ENCODE data around the gene RENBP.
A peak's percentile ranks its signal among the peaks of the same experiment; 100 is the strongest.

RENBP gene

DNA sequence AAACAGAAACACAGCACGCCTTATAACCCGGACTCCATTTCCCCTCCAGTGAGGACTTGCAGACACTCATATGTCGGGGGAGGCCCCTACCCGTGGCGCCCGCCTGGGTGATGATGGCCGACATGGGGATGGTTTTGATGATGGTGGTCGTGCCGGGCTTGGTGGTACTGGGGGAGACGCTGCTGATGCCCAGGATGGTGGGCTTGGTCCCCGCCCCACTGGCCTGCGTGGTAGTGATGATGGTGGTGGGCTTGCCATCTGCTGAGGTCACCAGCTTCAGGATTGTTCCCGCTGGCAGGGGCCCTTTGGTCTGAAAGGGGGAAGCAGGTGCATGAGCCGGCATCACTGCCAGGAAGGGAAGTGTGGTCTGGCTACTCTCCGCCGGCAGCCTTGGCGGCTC is 12.8 kb upstream of the RENBP start:
- TF ChIP-seq, protein P1, sequence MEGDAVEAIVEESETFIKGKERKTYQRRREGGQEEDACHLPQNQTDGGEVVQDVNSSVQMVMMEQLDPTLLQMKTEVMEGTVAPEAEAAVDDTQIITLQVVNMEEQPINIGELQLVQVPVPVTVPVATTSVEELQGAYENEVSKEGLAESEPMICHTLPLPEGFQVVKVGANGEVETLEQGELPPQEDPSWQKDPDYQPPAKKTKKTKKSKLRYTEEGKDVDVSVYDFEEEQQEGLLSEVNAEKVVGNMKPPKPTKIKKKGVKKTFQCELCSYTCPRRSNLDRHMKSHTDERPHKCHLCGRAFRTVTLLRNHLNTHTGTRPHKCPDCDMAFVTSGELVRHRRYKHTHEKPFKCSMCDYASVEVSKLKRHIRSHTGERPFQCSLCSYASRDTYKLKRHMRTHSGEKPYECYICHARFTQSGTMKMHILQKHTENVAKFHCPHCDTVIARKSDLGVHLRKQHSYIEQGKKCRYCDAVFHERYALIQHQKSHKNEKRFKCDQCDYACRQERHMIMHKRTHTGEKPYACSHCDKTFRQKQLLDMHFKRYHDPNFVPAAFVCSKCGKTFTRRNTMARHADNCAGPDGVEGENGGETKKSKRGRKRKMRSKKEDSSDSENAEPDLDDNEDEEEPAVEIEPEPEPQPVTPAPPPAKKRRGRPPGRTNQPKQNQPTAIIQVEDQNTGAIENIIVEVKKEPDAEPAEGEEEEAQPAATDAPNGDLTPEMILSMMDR (IDR thresholded peaks at IDR 0.05; ENCODE audit: low read depth, low read length): no peak
- no peak overlapping the region for H3K4me3 ChIP-seq (ENCODE audit: low read depth, low read length)

DNA sequence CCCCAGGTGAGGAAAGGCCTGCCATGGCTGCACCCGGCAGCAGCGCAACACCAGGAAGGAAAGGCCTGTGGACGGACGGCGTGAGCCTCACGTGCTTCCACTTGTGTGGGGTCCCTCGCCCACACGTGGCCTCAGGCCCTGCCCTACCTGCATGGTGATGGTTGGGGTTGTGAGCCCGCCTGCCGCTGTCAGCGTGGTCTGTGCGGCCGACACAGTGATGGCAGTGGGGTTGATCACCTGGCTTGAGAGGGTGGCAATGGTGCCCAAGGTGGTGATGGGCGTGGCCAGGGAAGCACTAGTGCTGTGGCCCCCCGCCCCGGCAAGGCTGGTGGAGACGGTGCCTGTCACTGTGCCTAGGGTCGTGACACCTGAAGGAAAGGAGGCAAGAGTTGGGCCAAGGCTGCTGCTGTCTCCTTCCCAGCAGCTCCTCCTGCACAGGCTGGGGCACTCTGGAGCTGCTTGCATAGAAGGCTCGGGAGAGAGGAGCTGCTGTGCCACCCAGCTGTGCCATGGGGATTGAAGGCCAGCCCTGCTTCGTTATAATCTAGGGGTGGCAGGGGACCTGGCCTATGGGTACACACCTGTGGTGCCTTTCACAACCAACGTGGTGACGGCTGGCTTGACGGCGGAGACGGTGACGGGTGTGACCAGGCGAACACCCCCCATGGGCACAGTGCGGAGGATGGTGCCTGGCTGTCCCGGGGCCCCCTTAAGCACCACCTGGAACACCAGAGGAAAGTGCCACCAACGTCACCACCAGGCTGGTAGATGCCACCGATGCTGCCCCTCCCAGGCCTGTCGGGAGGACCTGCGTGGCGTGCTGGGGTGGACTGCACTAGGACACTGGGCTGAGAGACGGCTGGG is 11.8 kb upstream of the RENBP start:
- no peak overlapping the region for H3K4me3 ChIP-seq (ENCODE audit: low read depth, low read length)
- TF ChIP-seq, protein P1 (IDR thresholded peaks at IDR 0.05; ENCODE audit: low read depth, low read length): no peak

DNA sequence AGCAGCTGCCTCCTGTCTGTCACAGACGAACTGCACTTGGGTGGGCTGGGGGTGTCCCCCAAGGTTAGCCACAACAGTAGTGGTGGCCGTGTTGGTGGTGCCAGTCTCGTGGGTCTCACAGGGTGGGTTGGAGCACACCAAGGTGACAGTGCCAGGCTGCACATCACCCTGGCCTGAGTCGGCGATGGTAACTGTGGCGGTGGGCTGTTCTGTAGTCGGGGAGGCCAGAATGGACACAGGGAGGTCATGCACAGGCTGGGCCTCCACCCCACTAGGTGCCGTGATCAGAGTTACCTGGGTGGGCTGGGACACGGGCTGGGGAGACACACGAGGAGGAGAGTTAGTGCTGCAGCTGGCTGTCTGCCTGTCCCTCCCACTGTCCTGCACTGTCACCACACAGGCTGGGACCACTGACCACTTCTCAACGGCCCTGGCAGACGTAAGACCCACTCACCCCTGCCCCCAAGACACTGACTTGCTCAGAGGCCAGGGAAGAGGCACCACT is 10.8 kb upstream of the RENBP start:
- TF ChIP-seq, protein P1 (IDR thresholded peaks at IDR 0.05; ENCODE audit: low read depth, low read length): no peak
- no peak overlapping the region for H3K4me3 ChIP-seq (ENCODE audit: low read depth, low read length)

DNA sequence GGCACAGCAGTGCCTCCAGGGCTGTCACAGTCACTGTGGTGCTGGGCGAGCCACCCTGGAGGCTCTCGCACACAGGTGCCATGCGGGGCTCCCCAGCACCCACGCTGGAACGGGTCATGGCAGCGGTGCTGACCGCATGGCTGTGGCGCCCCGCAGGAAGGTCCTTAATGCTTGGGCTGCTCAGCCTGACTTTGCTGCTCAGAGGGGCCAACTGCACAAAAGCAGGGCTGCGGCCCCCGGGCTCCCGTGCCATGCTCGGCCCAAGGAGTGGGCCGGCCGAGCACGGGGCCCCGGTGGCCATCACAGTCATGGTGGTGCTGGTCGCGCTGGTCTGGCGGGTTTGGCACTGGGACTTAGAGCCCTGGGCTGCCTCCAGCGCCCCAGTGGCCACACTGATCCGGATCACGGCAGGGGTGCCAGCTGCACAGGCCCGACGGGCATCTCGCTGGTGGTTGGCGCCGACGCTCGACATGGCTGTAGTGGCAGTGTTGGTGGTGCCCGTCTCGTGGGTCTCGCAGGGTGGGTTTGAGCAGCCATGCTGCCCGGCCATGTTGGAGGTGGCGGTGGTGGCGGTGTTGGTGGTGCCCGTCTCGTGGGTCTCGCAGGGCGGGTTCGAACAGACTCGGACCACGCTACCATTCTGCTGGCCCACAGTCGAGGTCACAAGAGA is 10.2 kb upstream of the RENBP start:
- TF ChIP-seq, protein P1 (IDR thresholded peaks at IDR 0.05; ENCODE audit: low read depth, low read length): no peak
- H3K4me3 ChIP-seq (ENCODE audit: low read depth, low read length): no peak overlapping the region

DNA sequence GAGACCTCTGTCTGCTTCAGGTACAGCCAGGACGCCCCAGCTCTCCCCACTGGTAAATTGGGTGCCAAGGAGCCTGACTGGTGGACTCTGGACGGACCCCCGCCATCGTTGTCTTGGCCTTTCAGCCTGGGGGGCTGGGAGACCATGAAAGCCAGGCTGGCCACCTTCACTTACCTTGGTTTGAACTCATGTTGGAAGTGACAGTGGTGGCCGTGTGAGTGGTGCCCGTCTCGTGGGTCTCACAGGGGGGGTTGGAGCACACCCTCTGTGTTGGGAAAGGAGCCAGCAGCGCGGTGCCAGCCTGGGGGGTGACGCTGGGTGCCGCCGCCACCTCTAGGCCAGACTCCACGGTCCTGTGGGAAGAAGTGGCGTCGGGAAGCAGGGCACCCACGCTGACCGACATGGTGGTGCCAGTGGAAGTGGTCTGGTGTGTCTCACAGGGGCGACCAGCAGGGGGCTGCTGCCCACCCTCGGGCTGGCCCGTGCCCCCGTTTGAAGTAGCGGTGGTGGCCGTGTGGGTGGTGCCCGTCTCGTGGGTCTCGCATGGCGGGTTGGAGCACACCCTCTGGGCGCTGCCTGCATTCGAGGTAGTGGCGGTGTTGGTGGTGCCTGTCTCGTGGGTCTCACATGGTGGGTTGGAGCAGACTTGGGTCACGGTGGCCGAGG is 9.6 kb upstream of the RENBP start:
- TF ChIP-seq, protein P1 (IDR thresholded peaks at IDR 0.05; ENCODE audit: low read depth, low read length): no peak

DNA sequence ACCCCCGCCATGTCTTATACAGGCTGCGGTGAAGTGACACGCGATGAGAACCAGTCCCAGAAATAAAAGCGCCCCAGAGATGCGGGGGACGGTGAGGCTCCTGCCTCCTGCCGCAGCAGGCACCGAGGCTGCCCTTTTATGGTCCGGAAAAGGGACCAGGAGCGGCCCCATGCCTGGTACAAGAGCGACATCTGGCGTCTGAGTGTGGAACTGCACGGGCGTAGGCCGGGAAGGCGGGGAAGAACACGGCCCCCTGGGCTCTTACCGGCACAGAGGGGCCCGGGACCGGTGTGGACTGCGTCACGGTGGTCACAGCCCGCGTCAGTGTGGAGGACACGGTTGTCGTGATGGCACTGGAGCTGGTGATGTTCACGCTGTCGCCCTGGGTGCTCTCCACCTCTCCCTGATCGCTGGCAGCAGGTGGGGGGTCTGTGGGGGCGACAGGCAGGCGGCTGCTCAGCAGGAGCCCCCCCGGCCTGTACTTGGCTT is 8.9 kb upstream of the RENBP start:
- H3K4me3 ChIP-seq (ENCODE audit: low read depth, low read length): no peak overlapping the region
- TF ChIP-seq, protein P1 (IDR thresholded peaks at IDR 0.05; ENCODE audit: low read depth, low read length): peak; percentile 99

More for the DNA sequence above, 9.6 kb upstream of the RENBP start:
- no peak overlapping the region for H3K4me3 ChIP-seq (ENCODE audit: low read depth, low read length)

All from WI38 (cell line).